ENCODE data around the gene PIK3CB.
A peak's percentile ranks its signal among the peaks of the same experiment; 100 is the strongest.

Gene PIK3CB

GRCh38 chr3:138778643-138779042, 56.1 kb downstream of the PIK3CB start:
- H3K27ac ChIP-seq = no peak overlapping the region
- TF ChIP-seq ZFX (IDR thresholded peaks at IDR 0.05; ENCODE audit: borderline replicate concordance) (no peak), CTCF (IDR thresholded peaks at IDR 0.05) (no peak)

- TF ChIP-seq CTCF (IDR thresholded peaks at IDR 0.05) (no peak), ZFX (IDR thresholded peaks at IDR 0.05; ENCODE audit: borderline replicate concordance) (no peak)
- H3K27ac ChIP-seq = no peak overlapping the region
These were observed 57.8 kb downstream of the PIK3CB start for GRCh38 chr3:138776961-138777360.

GRCh38 chr3:138775254-138775595, 59.5 kb downstream of the PIK3CB start:
- peak overlapping the region; percentile 45 for H3K27ac ChIP-seq
- TF ChIP-seq ZFX (IDR thresholded peaks at IDR 0.05; ENCODE audit: borderline replicate concordance) = no peak
- no peak for TF ChIP-seq CTCF (IDR thresholded peaks at IDR 0.05)

GRCh38 chr3:138774529-138775253, 60.0 kb downstream of the PIK3CB start:
- TF ChIP-seq CTCF (IDR thresholded peaks at IDR 0.05) = peak; percentile 17; the same call in 1 of the 2 replicates
- no peak for TF ChIP-seq ZFX (IDR thresholded peaks at IDR 0.05; ENCODE audit: borderline replicate concordance)
- H3K27ac ChIP-seq = peak overlapping the region; percentile 45

GRCh38 chr3:138771585-138771984, 63.1 kb downstream of the PIK3CB start:
- no peak overlapping the region for H3K27ac ChIP-seq
- no peak for TF ChIP-seq ZFX (IDR thresholded peaks at IDR 0.05; ENCODE audit: borderline replicate concordance)
- TF ChIP-seq CTCF (IDR thresholded peaks at IDR 0.05) = no peak

GRCh38 chr3:138769616-138770015, 65.1 kb downstream of the PIK3CB start:
- H3K27ac ChIP-seq = no peak overlapping the region

More at GRCh38 chr3:138769616-138770015, 65.1 kb downstream of the PIK3CB start:
- TF ChIP-seq CTCF (IDR thresholded peaks at IDR 0.05) (no peak), ZFX (IDR thresholded peaks at IDR 0.05; ENCODE audit: borderline replicate concordance) (no peak)

Measured in 22Rv1 (cell line).